HEK293T (cell line): Measurements from ENCODE around the gene PDCD1LG2.
"Not testable (repeated sequence)": the region's sequence is repeated elsewhere in the genome, so short reads cannot be mapped to it uniquely, and the experiment has no call there.

Source experiments
- CTCF ChIA-PET: fragments of 350-600 bp; formaldehyde crosslinking; extraction: SDS; loops from one replicate; lab custom pipeline; 2021; ENCODE audit warnings: antibody characterized with exemption, inconsistent platforms; lab: Yijun Ruan, JAX
- POLR2A ChIA-PET: fragments of 350-600 bp; formaldehyde crosslinking; extraction: SDS; loops from one replicate; lab custom pipeline; 2020; ENCODE audit warnings: antibody characterized with exemption, inconsistent platforms; lab: Yijun Ruan, JAX
- DNase-seq: peaks from one replicate; pipeline ENCODE4 v3.0.0; 2012; ENCODE audit warnings: mixed read lengths; ENCODE audit errors: extremely low spot score
- ARNT ChIP-seq: fragments of 450-650 bp; IDR thresholded peaks from 2 replicates; pipeline ENCODE4 v1.6.1; 2017; ENCODE audit warnings: mild to moderate bottlenecking
- BHLHE40 ChIP-seq: fragments of 450-650 bp; IDR thresholded peaks from 2 replicates; pipeline ENCODE4 v1.6.1; 2016; ENCODE audit warnings: mild to moderate bottlenecking, moderate library complexity, borderline replicate concordance
- CTBP1 ChIP-seq: fragments of 450-650 bp; IDR thresholded peaks from 2 replicates; pipeline ENCODE4 v1.6.1; 2016; ENCODE audit warnings: borderline replicate concordance
- ELF4 ChIP-seq: fragments of 450-650 bp; IDR thresholded peaks from 2 replicates; pipeline ENCODE4 v1.6.1; 2017; ENCODE audit warnings: antibody characterized with exemption
- FOXA1 ChIP-seq: fragments of 450-650 bp; IDR thresholded peaks from 2 replicates; pipeline ENCODE4 v1.6.1; 2016; ENCODE audit warnings: mild to moderate bottlenecking
- FOXK2 ChIP-seq: fragments of 450-650 bp; IDR thresholded peaks from 2 replicates; pipeline ENCODE4 v1.6.1; 2016; ENCODE audit warnings: mild to moderate bottlenecking
- FOXM1 ChIP-seq: fragments of 450-650 bp; IDR thresholded peaks from 2 replicates; pipeline ENCODE4 v1.6.1; 2017; ENCODE audit warnings: mild to moderate bottlenecking, borderline replicate concordance
- HDGF ChIP-seq: fragments of 450-650 bp; IDR thresholded peaks from 2 replicates; pipeline ENCODE4 v1.6.1; 2017; ENCODE audit warnings: antibody characterized with exemption, borderline replicate concordance
- L3MBTL2 ChIP-seq: fragments of 450-650 bp; conservative IDR thresholded peaks from 2 replicates; pipeline ENCODE4 v1.6.1; 2016; ENCODE audit warnings: mild to moderate bottlenecking
- LEF1 ChIP-seq: fragments of 450-650 bp; IDR thresholded peaks from 2 replicates; pipeline ENCODE4 v1.6.1; 2017; ENCODE audit warnings: mild to moderate bottlenecking, borderline replicate concordance
- NFRKB ChIP-seq: fragments of 450-650 bp; IDR thresholded peaks from 2 replicates; pipeline ENCODE4 v1.6.1; 2016; ENCODE audit warnings: mild to moderate bottlenecking, moderate library complexity
- SP1 ChIP-seq: fragments of 450-650 bp; IDR thresholded peaks from 2 replicates; pipeline ENCODE4 v1.6.1; 2017
- SUZ12 ChIP-seq: fragments of 450-650 bp; IDR thresholded peaks from 2 replicates; pipeline ENCODE4 v1.6.1; 2016; ENCODE audit warnings: mild to moderate bottlenecking
- TARDBP ChIP-seq: fragments of 450-650 bp; IDR thresholded peaks from 2 replicates; pipeline ENCODE4 v1.6.1; 2016
- ZNF384 ChIP-seq: fragments of 450-650 bp; IDR thresholded peaks from 2 replicates; pipeline ENCODE4 v1.6.1; 2016
- TF ChIP-seq, protein P1 (sequence below): fragments of 450-650 bp; IDR thresholded peaks from 2 replicates; pipeline ENCODE4 v1.6.1; 2016

PDCD1LG2 gene

DNA sequence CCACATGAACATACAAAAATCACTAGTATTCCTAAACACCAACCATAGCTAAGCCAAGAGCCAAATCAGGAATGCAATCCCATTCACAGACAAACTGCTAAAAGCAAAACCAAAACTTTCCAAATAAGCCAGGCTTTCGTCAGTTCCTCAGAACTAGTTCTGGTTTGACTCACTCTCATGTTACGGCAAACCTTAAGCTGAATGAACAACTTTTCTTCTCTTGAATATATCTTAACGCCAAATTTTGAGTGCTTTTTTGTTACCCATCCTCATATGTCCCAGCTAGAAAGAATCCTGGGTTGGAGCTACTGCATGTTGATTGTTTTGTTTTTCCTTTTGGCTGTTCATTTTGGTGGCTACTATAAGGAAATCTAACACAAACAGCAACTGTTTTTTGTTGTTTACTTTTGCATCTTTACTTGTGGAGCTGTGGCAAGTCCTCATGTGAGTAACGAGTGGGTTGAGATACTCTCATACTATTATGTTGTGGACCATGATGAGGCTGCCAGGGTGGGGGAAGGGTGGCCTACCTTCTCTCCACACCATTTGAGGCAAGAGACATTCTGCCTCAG, at the start of gene PDCD1LG2:
Gene PDCD1LG2 (plus strand): TSS at position 172 of the 572 bp plus-strand sequence. CDS start 12,016 bp downstream, outside the sequence.
- CTCF ChIA-PET: no interaction called here
- DNase-seq: no peak
- TF ChIP-seq FOXK2 (no peak), TARDBP (no peak), CTBP1 (no peak), ELF4 (no peak), FOXM1 (no peak), ZNF384 (no peak)
- POLR2A ChIA-PET: no interaction called here

GRCh38 chr9:5464831-5465330, 45.5 kb upstream of the PDCD1LG2 start:
- POLR2A ChIA-PET, DNase-seq: not testable (repeated sequence)
- CTCF ChIA-PET: interaction anchor here (0.7 kb wide), 1 partner anchor 93 kb away, joined by 4 read pairs; no protein-coding TSS in a partner anchor

GRCh38 chr9:5466005-5466404, 44.3 kb upstream of the PDCD1LG2 start:
- POLR2A ChIA-PET: no interaction called here

DNA sequence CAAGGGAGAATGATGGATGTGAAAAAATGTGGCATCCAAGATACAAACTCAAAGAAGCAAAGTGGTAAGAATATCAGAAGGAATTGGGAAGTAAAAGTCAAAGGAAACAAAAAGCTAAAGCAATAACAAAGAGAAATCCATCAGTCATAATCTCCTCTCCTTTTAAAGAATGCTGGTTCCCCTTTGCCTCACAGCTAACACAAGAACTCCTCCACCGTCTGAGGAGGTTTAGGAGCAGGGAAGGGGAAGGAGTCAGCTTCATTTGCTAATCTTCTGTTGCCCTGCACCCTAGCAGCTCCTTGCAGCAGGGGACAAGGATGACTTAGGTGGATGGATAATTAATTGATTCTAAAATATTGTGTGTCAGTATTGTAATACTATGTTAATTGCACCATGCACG, 43.6 kb upstream of the PDCD1LG2 start:
- DNase-seq: no peak
- ChIA-PET CTCF (no interaction called here), POLR2A (no interaction called here)
- no peak for TF ChIP-seq CTBP1

More at GRCh38 chr9:5466005-5466404, 44.3 kb upstream of the PDCD1LG2 start:
- no peak for DNase-seq
- no peak for TF ChIP-seq BHLHE40
- CTCF ChIA-PET: no interaction called here

DNA sequence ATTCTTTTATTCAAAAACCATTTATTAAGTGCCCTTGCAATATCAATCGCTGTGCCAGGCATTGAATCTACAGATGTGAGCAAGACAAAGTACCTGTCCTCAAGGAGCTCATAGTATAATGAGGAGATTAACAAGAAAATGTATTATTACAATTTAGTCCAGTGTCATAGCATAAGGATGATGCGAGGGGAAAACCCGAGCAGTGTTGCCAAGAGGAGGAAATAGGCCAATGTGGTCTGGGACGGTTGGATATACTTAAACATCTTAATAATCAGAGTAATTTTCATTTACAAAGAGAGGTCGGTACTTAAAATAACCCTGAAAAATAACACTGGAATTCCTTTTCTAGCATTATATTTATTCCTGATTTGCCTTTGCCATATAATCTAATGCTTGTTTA, 41.5 kb upstream of the PDCD1LG2 start:
- CTCF ChIA-PET: no interaction called here
- no peak for DNase-seq
- no peak for TF ChIP-seq TARDBP
- no peak for TF ChIP-seq FOXA1
- TF ChIP-seq HDGF: no peak
- no peak for TF ChIP-seq SP1
- TF ChIP-seq NFRKB: no peak
- no peak for TF ChIP-seq FOXK2
- POLR2A ChIA-PET: no interaction called here

GRCh38 chr9:5470122-5470521, 40.2 kb upstream of the PDCD1LG2 start:
- TF ChIP-seq ELF4: no peak
- no peak for TF ChIP-seq FOXK2
- TF ChIP-seq CTBP1: no peak
- no peak for TF ChIP-seq BHLHE40
- no peak for TF ChIP-seq SP1
- TF ChIP-seq SUZ12: no peak
- TF ChIP-seq FOXM1: no peak
- TF ChIP-seq TARDBP: no peak
- TF ChIP-seq, protein P1, sequence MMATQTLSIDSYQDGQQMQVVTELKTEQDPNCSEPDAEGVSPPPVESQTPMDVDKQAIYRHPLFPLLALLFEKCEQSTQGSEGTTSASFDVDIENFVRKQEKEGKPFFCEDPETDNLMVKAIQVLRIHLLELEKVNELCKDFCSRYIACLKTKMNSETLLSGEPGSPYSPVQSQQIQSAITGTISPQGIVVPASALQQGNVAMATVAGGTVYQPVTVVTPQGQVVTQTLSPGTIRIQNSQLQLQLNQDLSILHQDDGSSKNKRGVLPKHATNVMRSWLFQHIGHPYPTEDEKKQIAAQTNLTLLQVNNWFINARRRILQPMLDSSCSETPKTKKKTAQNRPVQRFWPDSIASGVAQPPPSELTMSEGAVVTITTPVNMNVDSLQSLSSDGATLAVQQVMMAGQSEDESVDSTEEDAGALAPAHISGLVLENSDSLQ: no peak
- TF ChIP-seq ARNT: no peak
- no peak for TF ChIP-seq ZNF384
- no peak for TF ChIP-seq L3MBTL2
- no peak for TF ChIP-seq LEF1
- TF ChIP-seq HDGF: no peak
- TF ChIP-seq NFRKB: no peak
- no peak for TF ChIP-seq FOXA1
- ChIA-PET POLR2A (no interaction called here), CTCF (no interaction called here)
- DNase-seq: no peak

DNA sequence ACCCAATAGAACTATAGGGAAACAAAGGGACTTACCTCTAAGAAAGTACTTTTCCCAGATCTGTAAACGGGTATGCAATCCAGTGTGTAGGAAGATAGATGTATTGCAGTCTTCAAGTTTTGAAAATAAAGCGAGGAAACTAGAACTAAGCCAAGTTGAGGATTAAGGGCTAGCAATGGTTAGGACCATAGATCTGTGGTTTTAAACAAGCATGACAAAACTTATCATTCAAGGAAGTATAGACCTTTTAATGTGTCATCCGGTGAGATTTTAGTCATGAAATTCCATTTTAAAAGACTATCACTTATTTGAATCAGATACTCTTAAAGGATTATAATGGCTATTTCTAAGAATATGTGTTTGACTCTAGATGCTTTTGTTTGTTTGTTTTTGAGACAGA, 39.5 kb upstream of the PDCD1LG2 start:
- POLR2A ChIA-PET: no interaction called here
- TF ChIP-seq, protein P1: no peak
- no peak for TF ChIP-seq HDGF
- CTCF ChIA-PET: no interaction called here

GRCh38 chr9:5475611-5476010, 34.7 kb upstream of the PDCD1LG2 start:
- CTCF ChIA-PET, POLR2A ChIA-PET, DNase-seq: not testable (repeated sequence)

More for the DNA sequence above, 39.5 kb upstream of the PDCD1LG2 start:
- no peak for DNase-seq

DNA sequence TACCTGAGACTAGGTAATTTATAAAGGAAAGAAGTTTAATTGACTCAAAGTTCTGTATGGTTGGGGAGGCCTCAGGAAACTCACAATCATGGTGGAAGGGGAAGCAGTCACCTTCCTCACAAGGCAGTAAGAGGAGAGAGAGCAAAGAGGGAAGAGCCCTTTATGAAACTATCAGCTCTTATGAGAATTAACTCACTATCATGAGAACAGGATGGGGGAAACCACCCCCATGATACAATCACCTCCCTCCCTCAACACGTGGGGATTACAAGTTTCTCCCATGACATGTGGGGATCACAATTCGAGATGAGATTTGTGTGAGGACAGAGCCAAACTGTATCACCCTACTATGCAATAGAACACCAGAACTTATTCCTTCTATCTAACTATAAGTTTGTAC, 32.1 kb upstream of the PDCD1LG2 start:
- ChIA-PET CTCF (no interaction called here), POLR2A (no interaction called here)
- DNase-seq: no peak
- TF ChIP-seq FOXA1 (no peak), LEF1 (no peak), SP1 (no peak), FOXK2 (no peak), SUZ12 (no peak), ZNF384 (no peak), ARNT (no peak)
